Tibial nerve (tissue), 4 donors: Measurements from ENCODE around the gene TMEM255B.

Experiments
- EP300 ChIP-seq, 2 donors: sonication (generic); formaldehyde crosslinking; IDR thresholded peaks; one replicate each; pipeline ENCODE4 v1.6.1; 2017; ENCODE audit warnings: antibody characterized with exemption in 2 of 2, mild to moderate bottlenecking in 1 of 2
- POLR2A ChIP-seq, 2 donors: fragments of 450-650 bp; IDR thresholded peaks; one replicate each; pipeline ENCODE4 v1.6.1; 2017; ENCODE audit warnings: antibody characterized with exemption in 2 of 2, mild to moderate bottlenecking in 2 of 2, moderate library complexity in 2 of 2
- TF ChIP-seq, protein P1 (sequence below), 5 experiments: fragments of 200-600 bp in 3 of 5; fragments of 450-650 bp in 2 of 5; sonication (generic) in 3 of 5; IDR thresholded peaks; one replicate each; pipeline ENCODE4 v1.5.1; 2016 to 2019; ENCODE audit warnings: antibody characterized with exemption in 5 of 5, mild to moderate bottlenecking in 3 of 5, moderate library complexity in 2 of 5

DNA sequence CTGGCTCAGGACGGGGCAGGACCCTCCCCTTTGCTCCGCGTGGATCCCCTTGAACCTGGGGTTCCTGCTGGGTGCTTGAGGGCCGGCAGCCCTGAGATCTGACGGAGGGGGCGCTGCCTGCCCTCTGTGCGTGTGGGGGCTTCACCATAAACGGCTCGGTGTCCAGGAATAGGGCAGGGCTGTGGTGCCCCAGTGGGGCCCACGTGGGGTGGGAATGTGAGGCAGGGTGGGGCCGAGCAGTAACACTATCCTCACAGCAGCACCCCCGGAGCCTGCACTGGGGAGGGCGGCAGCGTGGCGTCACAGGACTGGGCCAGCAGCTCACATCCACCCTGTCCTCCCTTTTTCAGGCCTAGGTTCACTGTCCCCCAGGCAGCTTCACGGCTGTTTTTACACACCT is 66.8 kb downstream of the TMEM255B start:
- TF ChIP-seq, protein P1, sequence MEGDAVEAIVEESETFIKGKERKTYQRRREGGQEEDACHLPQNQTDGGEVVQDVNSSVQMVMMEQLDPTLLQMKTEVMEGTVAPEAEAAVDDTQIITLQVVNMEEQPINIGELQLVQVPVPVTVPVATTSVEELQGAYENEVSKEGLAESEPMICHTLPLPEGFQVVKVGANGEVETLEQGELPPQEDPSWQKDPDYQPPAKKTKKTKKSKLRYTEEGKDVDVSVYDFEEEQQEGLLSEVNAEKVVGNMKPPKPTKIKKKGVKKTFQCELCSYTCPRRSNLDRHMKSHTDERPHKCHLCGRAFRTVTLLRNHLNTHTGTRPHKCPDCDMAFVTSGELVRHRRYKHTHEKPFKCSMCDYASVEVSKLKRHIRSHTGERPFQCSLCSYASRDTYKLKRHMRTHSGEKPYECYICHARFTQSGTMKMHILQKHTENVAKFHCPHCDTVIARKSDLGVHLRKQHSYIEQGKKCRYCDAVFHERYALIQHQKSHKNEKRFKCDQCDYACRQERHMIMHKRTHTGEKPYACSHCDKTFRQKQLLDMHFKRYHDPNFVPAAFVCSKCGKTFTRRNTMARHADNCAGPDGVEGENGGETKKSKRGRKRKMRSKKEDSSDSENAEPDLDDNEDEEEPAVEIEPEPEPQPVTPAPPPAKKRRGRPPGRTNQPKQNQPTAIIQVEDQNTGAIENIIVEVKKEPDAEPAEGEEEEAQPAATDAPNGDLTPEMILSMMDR (IDR thresholded peaks at IDR 0.05), result no peak
- TF ChIP-seq POLR2A (IDR thresholded peaks at IDR 0.05) (no peak), EP300 (IDR thresholded peaks at IDR 0.05) (no peak)
